Neural cell (in vitro differentiated cells): ENCODE measurements around the gene STIL.

ENCODE experiments used
- EP300 ChIP-seq: fragments of 450-650 bp; conservative IDR thresholded peaks from 2 replicates; pipeline ENCODE4 v1.6.1; 2014; ENCODE audit warnings: antibody characterized with exemption, mild to moderate bottlenecking, moderate library complexity; ENCODE audit not compliant: poor library complexity, severe bottlenecking
- EZH2 ChIP-seq: fragments of 200-600, 300-800 bp; shearing (Covaris generic), sonication (generic); IDR thresholded peaks from 2 replicates; pipeline ENCODE4 v1.6.1; 2014; ENCODE audit warnings: antibody characterized with exemption, low read length, borderline replicate concordance, mild to moderate bottlenecking; ENCODE audit not compliant: insufficient read depth, poor library complexity, severe bottlenecking
- MXI1 ChIP-seq: fragments of 450-650 bp; conservative IDR thresholded peaks from 2 replicates; pipeline ENCODE4 v1.6.1; 2014; ENCODE audit warnings: antibody characterized with exemption, mild to moderate bottlenecking; ENCODE audit not compliant: poor library complexity, severe bottlenecking
- POLR2AphosphoS5 ChIP-seq: IDR thresholded peaks from 2 replicates; pipeline ENCODE4 v1.6.1; 2012
- RAD21 ChIP-seq: fragments of 450-650 bp; conservative IDR thresholded peaks from 2 replicates; pipeline ENCODE4 v1.6.1; 2014; ENCODE audit warnings: antibody characterized with exemption, mild to moderate bottlenecking, moderate library complexity
- SMC3 ChIP-seq: fragments of 450-650 bp; conservative IDR thresholded peaks from 2 replicates; pipeline ENCODE4 v1.6.1; 2014; ENCODE audit warnings: antibody characterized with exemption, mild to moderate bottlenecking, moderate library complexity; ENCODE audit not compliant: poor library complexity
- TAF1 ChIP-seq: IDR thresholded peaks from 2 replicates; pipeline ENCODE4 v1.6.1; 2012; ENCODE audit warnings: low read depth
- TF ChIP-seq, protein P1 (sequence below): fragments of 450-650 bp; IDR thresholded peaks from 2 replicates; pipeline ENCODE4 v1.5.1; 2014; ENCODE audit warnings: antibody characterized with exemption, mild to moderate bottlenecking, moderate library complexity; ENCODE audit not compliant: poor library complexity, severe bottlenecking
- TF ChIP-seq, protein P2 (sequence below): IDR thresholded peaks from 2 replicates; pipeline ENCODE4 v1.6.1; 2012; ENCODE audit warnings: borderline replicate concordance

DNA sequence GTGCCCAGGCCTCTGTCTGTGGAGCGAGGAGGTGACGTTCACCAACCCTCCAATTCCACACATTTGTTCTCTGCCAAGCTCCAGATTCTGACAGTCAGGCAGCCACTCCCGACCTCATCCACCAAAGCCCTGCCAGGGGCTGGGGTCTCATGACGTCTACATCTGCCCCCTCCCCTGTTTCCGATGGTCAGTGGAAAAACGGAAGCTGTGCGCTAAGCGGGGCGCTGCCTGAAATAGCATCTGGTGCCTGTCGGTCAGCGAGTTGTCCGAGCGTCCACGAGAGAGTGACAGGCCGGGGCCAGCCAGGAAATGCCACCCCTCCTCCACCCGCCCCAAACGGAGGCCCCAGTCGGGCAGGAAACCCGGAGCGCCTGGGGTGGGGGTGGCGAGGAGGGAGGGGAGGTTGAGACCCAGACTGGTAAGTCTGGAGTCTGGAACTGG, 78.7 kb downstream of the STIL start:
- TF ChIP-seq, protein P1, sequence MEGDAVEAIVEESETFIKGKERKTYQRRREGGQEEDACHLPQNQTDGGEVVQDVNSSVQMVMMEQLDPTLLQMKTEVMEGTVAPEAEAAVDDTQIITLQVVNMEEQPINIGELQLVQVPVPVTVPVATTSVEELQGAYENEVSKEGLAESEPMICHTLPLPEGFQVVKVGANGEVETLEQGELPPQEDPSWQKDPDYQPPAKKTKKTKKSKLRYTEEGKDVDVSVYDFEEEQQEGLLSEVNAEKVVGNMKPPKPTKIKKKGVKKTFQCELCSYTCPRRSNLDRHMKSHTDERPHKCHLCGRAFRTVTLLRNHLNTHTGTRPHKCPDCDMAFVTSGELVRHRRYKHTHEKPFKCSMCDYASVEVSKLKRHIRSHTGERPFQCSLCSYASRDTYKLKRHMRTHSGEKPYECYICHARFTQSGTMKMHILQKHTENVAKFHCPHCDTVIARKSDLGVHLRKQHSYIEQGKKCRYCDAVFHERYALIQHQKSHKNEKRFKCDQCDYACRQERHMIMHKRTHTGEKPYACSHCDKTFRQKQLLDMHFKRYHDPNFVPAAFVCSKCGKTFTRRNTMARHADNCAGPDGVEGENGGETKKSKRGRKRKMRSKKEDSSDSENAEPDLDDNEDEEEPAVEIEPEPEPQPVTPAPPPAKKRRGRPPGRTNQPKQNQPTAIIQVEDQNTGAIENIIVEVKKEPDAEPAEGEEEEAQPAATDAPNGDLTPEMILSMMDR, result no peak
- TF ChIP-seq EZH2, result no peak
- TF ChIP-seq, protein P2, sequence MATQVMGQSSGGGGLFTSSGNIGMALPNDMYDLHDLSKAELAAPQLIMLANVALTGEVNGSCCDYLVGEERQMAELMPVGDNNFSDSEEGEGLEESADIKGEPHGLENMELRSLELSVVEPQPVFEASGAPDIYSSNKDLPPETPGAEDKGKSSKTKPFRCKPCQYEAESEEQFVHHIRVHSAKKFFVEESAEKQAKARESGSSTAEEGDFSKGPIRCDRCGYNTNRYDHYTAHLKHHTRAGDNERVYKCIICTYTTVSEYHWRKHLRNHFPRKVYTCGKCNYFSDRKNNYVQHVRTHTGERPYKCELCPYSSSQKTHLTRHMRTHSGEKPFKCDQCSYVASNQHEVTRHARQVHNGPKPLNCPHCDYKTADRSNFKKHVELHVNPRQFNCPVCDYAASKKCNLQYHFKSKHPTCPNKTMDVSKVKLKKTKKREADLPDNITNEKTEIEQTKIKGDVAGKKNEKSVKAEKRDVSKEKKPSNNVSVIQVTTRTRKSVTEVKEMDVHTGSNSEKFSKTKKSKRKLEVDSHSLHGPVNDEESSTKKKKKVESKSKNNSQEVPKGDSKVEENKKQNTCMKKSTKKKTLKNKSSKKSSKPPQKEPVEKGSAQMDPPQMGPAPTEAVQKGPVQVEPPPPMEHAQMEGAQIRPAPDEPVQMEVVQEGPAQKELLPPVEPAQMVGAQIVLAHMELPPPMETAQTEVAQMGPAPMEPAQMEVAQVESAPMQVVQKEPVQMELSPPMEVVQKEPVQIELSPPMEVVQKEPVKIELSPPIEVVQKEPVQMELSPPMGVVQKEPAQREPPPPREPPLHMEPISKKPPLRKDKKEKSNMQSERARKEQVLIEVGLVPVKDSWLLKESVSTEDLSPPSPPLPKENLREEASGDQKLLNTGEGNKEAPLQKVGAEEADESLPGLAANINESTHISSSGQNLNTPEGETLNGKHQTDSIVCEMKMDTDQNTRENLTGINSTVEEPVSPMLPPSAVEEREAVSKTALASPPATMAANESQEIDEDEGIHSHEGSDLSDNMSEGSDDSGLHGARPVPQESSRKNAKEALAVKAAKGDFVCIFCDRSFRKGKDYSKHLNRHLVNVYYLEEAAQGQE, result no peak
- TF ChIP-seq MXI1, result no peak
- no peak for TF ChIP-seq RAD21
- no peak for TF ChIP-seq POLR2AphosphoS5
- no peak for TF ChIP-seq TAF1
- TF ChIP-seq EP300, result no peak
- TF ChIP-seq SMC3, result no peak
